Fibroblast of lung (primary cell): ENCODE results near the gene GGT6. TPM values are rescaled to one million over a fixed set of nuclear protein-coding genes. Genes with fewer than 3 reads are reported as not detected.

Source experiments
- DNase-seq, 2 donors: peaks; one replicate each; pipeline versions ENCODE4 v3.0.0 to v3.0.0-alpha.2; 2010; ENCODE audit warnings: low read depth in 2 of 2
- H2AFZ ChIP-seq: 2 replicates; pipeline ENCODE4 v1.5.1; 2012; ENCODE audit warnings: low read length, control low read depth, inconsistent platforms
- H3K27ac ChIP-seq: 2 replicates; pipeline ENCODE4 v1.5.1; 2011; ENCODE audit warnings: low read length, control low read depth; ENCODE audit not compliant: insufficient read depth
- H3K27me3 ChIP-seq: 2 replicates; pipeline ENCODE4 v1.5.1; 2011; ENCODE audit warnings: mild to moderate bottlenecking, low read length; ENCODE audit not compliant: control insufficient read depth, insufficient read depth
- H3K36me3 ChIP-seq: 2 replicates; pipeline ENCODE4 v1.5.1; 2011; ENCODE audit warnings: low read length; ENCODE audit not compliant: control insufficient read depth, insufficient read depth
- H3K4me1 ChIP-seq: 2 replicates; pipeline ENCODE4 v1.5.1; 2011; ENCODE audit warnings: low read length; ENCODE audit not compliant: control insufficient read depth, insufficient read depth; ENCODE audit errors: extremely low read depth
- H3K4me2 ChIP-seq: 2 replicates; pipeline ENCODE4 v1.5.1; 2011; ENCODE audit warnings: low read length, control low read depth; ENCODE audit not compliant: insufficient read depth; ENCODE audit errors: extremely low read depth
- H3K4me3 ChIP-seq, 4 experiments: fragments of 200-600 bp in 1 of 4; sonication (generic) in 1 of 4; replicated peaks in 1 of 4; 2 replicates each; pipeline ENCODE4 v1.5.1; 2011 to 2016; ENCODE audit warnings: low read length in 4 of 4, low read depth in 3 of 4, mild to moderate bottlenecking in 3 of 4, control low read depth in 2 of 4, inconsistent platforms in 1 of 4, mixed read lengths in 1 of 4; ENCODE audit not compliant: insufficient read depth in 1 of 4; ENCODE audit errors: control extremely low read depth in 1 of 4
- H3K79me2 ChIP-seq: 2 replicates; pipeline ENCODE4 v1.5.1; 2012; ENCODE audit warnings: mild to moderate bottlenecking, low read length, inconsistent platforms; ENCODE audit not compliant: control insufficient read depth, insufficient read depth
- H3K9ac ChIP-seq: 2 replicates; pipeline ENCODE4 v1.5.1; 2011; ENCODE audit warnings: mild to moderate bottlenecking, low read length, control low read depth; ENCODE audit not compliant: insufficient read depth
- H3K9me3 ChIP-seq: 2 replicates; pipeline ENCODE4 v1.5.1; 2012; ENCODE audit warnings: low read depth, low read length; ENCODE audit not compliant: control insufficient read depth, insufficient read depth
- H4K20me1 ChIP-seq: 2 replicates; pipeline ENCODE4 v1.5.1; 2011; ENCODE audit warnings: low read length; ENCODE audit not compliant: control insufficient read depth, insufficient read depth; ENCODE audit errors: extremely low read depth
- EZH2 ChIP-seq: IDR thresholded peaks from 2 replicates; pipeline ENCODE4 v1.5.1; 2012; ENCODE audit warnings: low read length, control low read depth, mild to moderate bottlenecking; ENCODE audit errors: missing control alignments
- polyA plus RNA-seq, 2 donors: library from polyadenylated mRNA; depleted of rRNA in 1 of 2; stranded (reverse) in 1 of 2; unstranded in 1 of 2; fragments of >200 nt; gene quantifications; 2 replicates each; pipeline ENCODE4 v1.2.1, GENCODE V29; 2011 to 2012; ENCODE audit warnings: missing spikeins in 1 of 2
- total RNA-seq: library from RNA; depleted of rRNA; stranded (reverse); fragments of >200 nt; gene quantifications from 2 replicates; pipeline ENCODE4 v1.2.1, GENCODE V29; 2014
- TF ChIP-seq, protein P1 (sequence below), 2 donors: IDR thresholded peaks in 1 of 2; conservative IDR thresholded peaks in 1 of 2; 1 replicate in 1 of 2; 2 replicates in 1 of 2; pipeline ENCODE4 v1.5.1; 2011 to 2012; ENCODE audit warnings: low read length in 2 of 2, control low read depth in 1 of 2, inconsistent platforms in 1 of 2, low read depth in 1 of 2, mild to moderate bottlenecking in 1 of 2

The GGT6 gene
- total and polyA plus RNA-seq, 2 donors (not counting 1 experiment from before 2014, with no cell fraction given), result not detected

DNA sequence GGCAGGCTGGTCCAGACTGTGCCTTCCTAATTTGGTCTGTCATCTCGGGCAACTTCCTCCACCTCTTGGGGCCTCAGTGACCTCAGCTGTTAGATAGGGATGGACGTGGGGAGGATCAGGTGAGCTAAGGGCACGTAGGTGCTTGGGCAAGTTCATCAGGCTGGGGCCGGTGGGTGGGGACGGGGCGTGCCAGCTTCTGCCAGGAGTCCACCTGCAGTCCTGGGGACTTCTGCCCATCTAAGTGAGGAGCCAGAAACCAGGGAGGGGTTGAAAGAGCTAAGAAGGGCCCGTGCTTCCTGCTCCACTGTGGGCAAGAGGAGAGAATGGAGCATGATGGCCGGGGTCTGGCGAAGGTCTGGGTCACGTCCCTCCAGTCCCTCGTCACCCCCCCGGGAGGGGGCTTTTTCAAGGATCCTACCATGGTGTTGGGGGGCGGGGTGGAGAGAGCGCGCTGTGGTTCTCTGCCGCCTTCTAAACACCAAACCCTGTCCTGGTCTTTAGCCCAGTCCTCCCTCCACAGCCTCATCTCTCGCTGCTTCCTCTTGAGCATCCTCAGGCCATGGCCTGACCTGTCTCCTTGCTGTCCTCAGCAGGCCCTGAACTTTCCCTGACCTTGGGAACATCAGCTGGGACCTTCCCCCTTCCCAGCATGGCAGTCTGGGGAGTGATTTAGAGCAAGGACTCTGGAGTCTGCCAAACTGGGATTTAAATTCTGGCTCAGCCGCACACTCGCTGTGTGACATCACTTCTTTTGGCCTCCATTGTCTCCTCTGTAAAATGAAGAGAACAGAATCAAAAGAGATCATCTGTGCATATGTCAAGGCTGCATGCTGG is 40.1 kb downstream of the GGT6 start:
- Histone ChIP-seq H2AFZ (no peak overlapping the region), H3K27ac (no peak overlapping the region), H3K4me1 (no peaks in the 10 kb centered on the region), H4K20me1 (no peaks in the 10 kb centered on the region), H3K4me3 (no peak overlapping the region), H3K9me3 (no peaks in the 10 kb centered on the region), H3K9ac (no peak overlapping the region), H3K79me2 (no peaks in the 10 kb centered on the region), H3K36me3 (no peaks in the 10 kb centered on the region), H3K27me3 (no peaks in the 10 kb centered on the region), H3K4me2 (no peak overlapping the region)
- DNase-seq, result no peak
- TF ChIP-seq, protein P1, sequence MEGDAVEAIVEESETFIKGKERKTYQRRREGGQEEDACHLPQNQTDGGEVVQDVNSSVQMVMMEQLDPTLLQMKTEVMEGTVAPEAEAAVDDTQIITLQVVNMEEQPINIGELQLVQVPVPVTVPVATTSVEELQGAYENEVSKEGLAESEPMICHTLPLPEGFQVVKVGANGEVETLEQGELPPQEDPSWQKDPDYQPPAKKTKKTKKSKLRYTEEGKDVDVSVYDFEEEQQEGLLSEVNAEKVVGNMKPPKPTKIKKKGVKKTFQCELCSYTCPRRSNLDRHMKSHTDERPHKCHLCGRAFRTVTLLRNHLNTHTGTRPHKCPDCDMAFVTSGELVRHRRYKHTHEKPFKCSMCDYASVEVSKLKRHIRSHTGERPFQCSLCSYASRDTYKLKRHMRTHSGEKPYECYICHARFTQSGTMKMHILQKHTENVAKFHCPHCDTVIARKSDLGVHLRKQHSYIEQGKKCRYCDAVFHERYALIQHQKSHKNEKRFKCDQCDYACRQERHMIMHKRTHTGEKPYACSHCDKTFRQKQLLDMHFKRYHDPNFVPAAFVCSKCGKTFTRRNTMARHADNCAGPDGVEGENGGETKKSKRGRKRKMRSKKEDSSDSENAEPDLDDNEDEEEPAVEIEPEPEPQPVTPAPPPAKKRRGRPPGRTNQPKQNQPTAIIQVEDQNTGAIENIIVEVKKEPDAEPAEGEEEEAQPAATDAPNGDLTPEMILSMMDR (conservative IDR thresholded peaks at IDR 0.05 in 1 of 2, IDR thresholded peaks at IDR 0.05 in 1 of 2; ENCODE audit: low read depth in 1 of 2, low read length in 2 of 2), result no peak
- TF ChIP-seq EZH2, result no peak

DNA sequence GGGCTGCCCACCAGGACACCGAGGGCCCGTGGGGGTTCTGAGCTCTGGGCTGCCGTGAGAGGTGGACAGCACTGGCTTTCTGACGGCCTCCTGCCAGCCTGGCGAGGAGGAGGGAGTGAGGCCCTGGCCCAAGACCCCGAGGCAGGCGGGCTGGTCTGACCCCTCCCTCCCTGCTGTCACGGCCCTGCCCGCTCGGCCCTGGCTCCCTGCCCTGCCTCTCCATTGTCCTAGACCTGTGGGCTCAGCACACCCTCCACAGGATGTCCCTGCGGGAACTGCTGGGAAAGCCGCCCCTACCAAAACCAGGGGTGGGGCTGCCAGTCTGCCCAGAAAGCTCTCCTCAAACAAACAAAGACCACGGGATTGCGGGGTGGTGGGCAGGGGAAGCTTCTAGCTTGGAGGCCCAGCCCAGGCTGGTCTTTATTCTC is 41.0 kb downstream of the GGT6 start:
- H3K4me2 ChIP-seq, result no peak overlapping the region
- H4K20me1 ChIP-seq, result no peaks in the 10 kb centered on the region
- H3K79me2 ChIP-seq, result no peaks in the 10 kb centered on the region
- H3K4me1 ChIP-seq, result no peaks in the 10 kb centered on the region
- DNase-seq, result no peak
- H3K27me3 ChIP-seq, result no peaks in the 10 kb centered on the region
- TF ChIP-seq, protein P1 (conservative IDR thresholded peaks at IDR 0.05 in 1 of 2, IDR thresholded peaks at IDR 0.05 in 1 of 2; ENCODE audit: low read depth in 1 of 2, low read length in 2 of 2), result no peak
- no peak for TF ChIP-seq EZH2
- no peaks in the 10 kb centered on the region for H3K36me3 ChIP-seq
- H3K9ac ChIP-seq, result no peak overlapping the region
- no peak overlapping the region for H3K27ac ChIP-seq
- no peaks in the 10 kb centered on the region for H3K9me3 ChIP-seq
- H2AFZ ChIP-seq, result no peak overlapping the region
- no peak overlapping the region for H3K4me3 ChIP-seq

DNA sequence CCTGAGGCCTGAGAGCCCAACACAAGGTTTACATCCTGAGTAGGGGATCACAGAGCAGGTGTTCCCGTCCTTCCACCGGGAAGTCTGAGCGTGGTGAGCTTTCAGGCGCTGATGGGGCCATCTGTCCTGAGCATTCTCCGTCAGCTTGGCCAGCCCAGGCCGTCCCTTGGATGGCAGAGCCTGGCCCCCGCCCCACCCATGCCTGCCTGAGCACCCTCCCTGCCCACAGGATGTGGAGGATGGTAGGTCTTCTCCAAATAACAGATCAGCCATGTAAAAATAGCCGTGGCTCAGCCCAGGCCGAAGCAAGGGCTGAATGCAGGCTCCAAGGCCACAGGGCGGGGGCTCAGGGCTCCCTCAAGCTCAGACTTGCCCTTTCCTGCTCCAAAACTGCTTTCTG is 41.5 kb downstream of the GGT6 start:
- no peaks in the 10 kb centered on the region for H3K36me3 ChIP-seq
- no peak overlapping the region for H3K9ac ChIP-seq
- H3K27me3 ChIP-seq, result no peaks in the 10 kb centered on the region
- TF ChIP-seq, protein P1 (conservative IDR thresholded peaks at IDR 0.05 in 1 of 2, IDR thresholded peaks at IDR 0.05 in 1 of 2; ENCODE audit: low read depth in 1 of 2, low read length in 2 of 2), result no peak
- no peaks in the 10 kb centered on the region for H4K20me1 ChIP-seq
- H3K4me2 ChIP-seq, result no peak overlapping the region
- H3K4me3 ChIP-seq, result no peak overlapping the region
- no peaks in the 10 kb centered on the region for H3K4me1 ChIP-seq
- no peaks in the 10 kb centered on the region for H3K9me3 ChIP-seq
- no peak overlapping the region for H2AFZ ChIP-seq
- no peak overlapping the region for H3K27ac ChIP-seq
- DNase-seq, result no peak
- no peaks in the 10 kb centered on the region for H3K79me2 ChIP-seq
